HCT116 (cell line): ENCODE data around the gene ELK4. TPM values are rescaled to one million over a fixed set of nuclear protein-coding genes. Genes with fewer than 3 reads are reported as not detected.
"Not testable (repeated sequence)": the region's sequence is repeated elsewhere in the genome, so short reads cannot be mapped to it uniquely, and the experiment has no call there.

ENCODE experiments used
- ATAC-seq: fragments of 200-7000 bp; cut with Tn5 transposase; 2 replicates; pipeline ENCODE4 v1.9.1; 2020; ENCODE audit warnings: mild to moderate bottlenecking, moderate library complexity
- BruUV-seq: library from RNA; stranded (reverse); fragments of 400-500 nt; replicated peaks from 2 replicates; lab custom pipeline; 2021; lab: Mats Ljungman, UMichigan
- CTCF ChIA-PET: fragments of 300-600 bp; sonication (Branson Sonifier 250); formaldehyde crosslinking; loops from one replicate; lab custom pipeline; 2021; ENCODE audit warnings: antibody characterized with exemption; lab: Charles Lee
- POLR2A ChIA-PET: fragments of 300-600, 350-600 bp; sonication (Branson Sonifier 250); formaldehyde crosslinking; loops from one replicate; lab custom pipeline; 2021; ENCODE audit warnings: antibody characterized with exemption; lab: Charles Lee
- RAD21 ChIA-PET, 2 experiments: fragments of 300-600 bp; sonication (Branson Sonifier 250); formaldehyde crosslinking; loops; one replicate each; lab custom pipeline; 2023; ENCODE audit warnings: low total read pairs in 2 of 2; ENCODE audit not compliant: uncharacterized antibody in 2 of 2, unreplicated experiment in 2 of 2, low non-redundant PET in 1 of 2; lab: Charles Lee
- DNase-seq: peaks from one replicate; pipeline ENCODE4 v3.0.0-alpha.2; 2010; ENCODE audit warnings: low read depth, low spot score
- H2AFZ ChIP-seq: fragments of 200-600 bp; shearing (Covaris generic), sonication (generic); 2 replicates; pipeline ENCODE4 v1.6.1; 2017; ENCODE audit warnings: low read depth, mixed run types, mixed read lengths, antibody characterized with exemption, low read length; ENCODE audit not compliant: poor library complexity, severe bottlenecking
- H3K27ac ChIP-seq: 2 replicates; pipeline ENCODE4 v1.5.1; 2012; ENCODE audit warnings: low read depth, low read length
- H3K27me3 ChIP-seq: fragments of 200-600 bp; sonication (generic); 2 replicates; pipeline ENCODE4 v1.6.1; 2016; ENCODE audit warnings: mixed run types, low read length, mixed read lengths; ENCODE audit not compliant: insufficient read depth
- H3K36me3 ChIP-seq, 2 experiments: fragments of 200-500 bp in 1 of 2; fragments of 200-600 bp in 1 of 2; sonication (Bioruptor generic) in 1 of 2; sonication (generic) in 1 of 2; 2 replicates each; pipeline versions ENCODE4 v1.5.1 to v1.6.1; 2014 to 2016; ENCODE audit warnings: low read length in 2 of 2, inconsistent platforms in 1 of 2, mixed read lengths in 1 of 2, mixed run types in 1 of 2; ENCODE audit not compliant: insufficient read depth in 2 of 2, control insufficient read depth in 1 of 2
- H3K4me1 ChIP-seq, 2 experiments: fragments of 200-600 bp in 1 of 2; sonication (generic) in 1 of 2; 2 replicates each; pipeline versions ENCODE4 v1.5.1 to v1.6.1; 2012 to 2017; ENCODE audit warnings: low read length in 2 of 2, inconsistent platforms in 1 of 2, mild to moderate bottlenecking in 1 of 2, mixed read lengths in 1 of 2, mixed run types in 1 of 2, moderate library complexity in 1 of 2; ENCODE audit not compliant: insufficient read depth in 2 of 2, control insufficient read depth in 1 of 2
- H3K4me2 ChIP-seq: fragments of 200-600 bp; sonication (generic); 2 replicates; pipeline ENCODE4 v1.6.1; 2017; ENCODE audit warnings: mixed run types, low read length, mixed read lengths
- H3K4me3 ChIP-seq, 2 experiments: fragments of 200-600 bp in 1 of 2; sonication (generic) in 1 of 2; replicated peaks in 1 of 2; 2 replicates each; pipeline ENCODE4 v1.5.1; 2011 to 2016; ENCODE audit warnings: low read length in 2 of 2, control low read depth in 1 of 2, low read depth in 1 of 2, mild to moderate bottlenecking in 1 of 2, mixed read lengths in 1 of 2, mixed run types in 1 of 2
- H3K79me2 ChIP-seq: fragments of 200-600 bp; sonication (generic); 2 replicates; pipeline ENCODE4 v1.6.1; 2017; ENCODE audit warnings: mild to moderate bottlenecking, mixed run types, low read length, moderate library complexity, mixed read lengths; ENCODE audit not compliant: insufficient read depth
- H3K9ac ChIP-seq: fragments of 200-600 bp; sonication (generic); 2 replicates; pipeline ENCODE4 v1.6.1; 2016; ENCODE audit warnings: low read length, mixed read lengths
- H3K9me2 ChIP-seq: fragments of 200-600 bp; sonication (generic), shearing (Covaris generic); 2 replicates; pipeline ENCODE4 v1.6.1; 2017; ENCODE audit warnings: mixed run types, mild to moderate bottlenecking, moderate library complexity; ENCODE audit not compliant: insufficient read depth
- H3K9me3 ChIP-seq, 2 experiments: fragments of 200-500 bp in 1 of 2; fragments of 200-600 bp in 1 of 2; sonication (Bioruptor generic) in 1 of 2; sonication (generic) in 1 of 2; 2 replicates each; pipeline ENCODE4 v1.6.1; 2014 to 2017; ENCODE audit warnings: low read length in 2 of 2, mixed read lengths in 2 of 2, inconsistent platforms in 1 of 2, low read depth in 1 of 2, mild to moderate bottlenecking in 1 of 2, mixed run types in 1 of 2, moderate library complexity in 1 of 2; ENCODE audit not compliant: control insufficient read depth in 1 of 2, insufficient read depth in 1 of 2
- H4K20me1 ChIP-seq: fragments of 200-600 bp; sonication (generic), shearing (Covaris generic); 2 replicates; pipeline ENCODE4 v1.6.1; 2017; ENCODE audit warnings: mixed run types, mild to moderate bottlenecking, moderate library complexity; ENCODE audit not compliant: insufficient read depth
- CBX3 ChIP-seq: IDR thresholded peaks from 2 replicates; pipeline ENCODE4 v1.6.1; 2012; ENCODE audit warnings: low read depth
- EGR1 ChIP-seq: IDR thresholded peaks from 2 replicates; pipeline ENCODE4 v1.6.1; 2012; ENCODE audit warnings: low read depth
- EZH2 ChIP-seq: fragments of 200-600 bp; sonication (generic); IDR thresholded peaks from 2 replicates; pipeline ENCODE4 v1.6.1; 2017; ENCODE audit warnings: antibody characterized with exemption, mixed run types
- JUND ChIP-seq: IDR thresholded peaks from 2 replicates; pipeline ENCODE4 v1.6.1; 2012
- POLR2A ChIP-seq: IDR thresholded peaks from 2 replicates; pipeline ENCODE4 v1.7.0; 2011; ENCODE audit warnings: borderline replicate concordance; ENCODE audit not compliant: insufficient read depth, insufficient read length; ENCODE audit errors: extremely low read depth
- RAD21 ChIP-seq: IDR thresholded peaks from 2 replicates; pipeline ENCODE4 v1.6.1; 2012; ENCODE audit warnings: low read depth, mild to moderate bottlenecking
- SRF ChIP-seq: IDR thresholded peaks from 2 replicates; pipeline ENCODE4 v1.6.1; 2012; ENCODE audit warnings: low read depth
- YY1 ChIP-seq: IDR thresholded peaks from 2 replicates; pipeline ENCODE4 v1.6.1; 2011; ENCODE audit warnings: low read length, low read depth, moderate library complexity, mild to moderate bottlenecking; ENCODE audit not compliant: insufficient replicate concordance; ENCODE audit errors: extremely low read depth
- ZNF274 ChIP-seq: fragments of 200-500 bp; sonication (Bioruptor generic); IDR thresholded peaks from 2 replicates; pipeline ENCODE4 v1.6.1; 2014; ENCODE audit warnings: mild to moderate bottlenecking, low read depth, low read length, inconsistent platforms
- intact Hi-C: fragments of 100-400 bp; cut with micrococcal nuclease; formaldehyde crosslinking; loops from 2 replicates; pipeline ENCODE4 v1.10.0; 2022
- total RNA-seq: library from RNA; stranded (reverse); gene quantifications from one replicate; pipeline ENCODE4 v1.2.1, GENCODE V29; 2021; ENCODE audit not compliant: unreplicated experiment
- TF ChIP-seq, protein P1 (sequence below), 3 experiments: fragments of 200-600 bp in 1 of 3; sonication (generic) in 1 of 3; IDR thresholded peaks in 2 of 3; conservative IDR thresholded peaks in 1 of 3; 2 replicates each; pipeline ENCODE4 v1.5.1; 2012 to 2017; ENCODE audit warnings: low read depth in 2 of 3, low read length in 2 of 3, antibody characterized with exemption in 1 of 3, borderline replicate concordance in 1 of 3, control low read depth in 1 of 3, mild to moderate bottlenecking in 1 of 3, mixed read lengths in 1 of 3, mixed run types in 1 of 3, moderate library complexity in 1 of 3; ENCODE audit not compliant: insufficient read depth in 1 of 3
- TF ChIP-seq, protein P2 (sequence below): IDR thresholded peaks from 2 replicates; pipeline ENCODE4 v1.6.1; 2012
- TF ChIP-seq, protein P3 (sequence below): IDR thresholded peaks from 2 replicates; pipeline ENCODE4 v1.6.1; 2011; ENCODE audit warnings: mild to moderate bottlenecking, low read length, moderate library complexity; ENCODE audit not compliant: insufficient replicate concordance; ENCODE audit errors: extremely low read depth

Gene ELK4
- total RNA-seq, 1 experiment from 2014 or later = 46.2 TPM

GRCh38 chr1:205637854-205638468 lies 6.2 kb upstream of the ELK4 start (continued):
- TF ChIP-seq, protein P1, sequence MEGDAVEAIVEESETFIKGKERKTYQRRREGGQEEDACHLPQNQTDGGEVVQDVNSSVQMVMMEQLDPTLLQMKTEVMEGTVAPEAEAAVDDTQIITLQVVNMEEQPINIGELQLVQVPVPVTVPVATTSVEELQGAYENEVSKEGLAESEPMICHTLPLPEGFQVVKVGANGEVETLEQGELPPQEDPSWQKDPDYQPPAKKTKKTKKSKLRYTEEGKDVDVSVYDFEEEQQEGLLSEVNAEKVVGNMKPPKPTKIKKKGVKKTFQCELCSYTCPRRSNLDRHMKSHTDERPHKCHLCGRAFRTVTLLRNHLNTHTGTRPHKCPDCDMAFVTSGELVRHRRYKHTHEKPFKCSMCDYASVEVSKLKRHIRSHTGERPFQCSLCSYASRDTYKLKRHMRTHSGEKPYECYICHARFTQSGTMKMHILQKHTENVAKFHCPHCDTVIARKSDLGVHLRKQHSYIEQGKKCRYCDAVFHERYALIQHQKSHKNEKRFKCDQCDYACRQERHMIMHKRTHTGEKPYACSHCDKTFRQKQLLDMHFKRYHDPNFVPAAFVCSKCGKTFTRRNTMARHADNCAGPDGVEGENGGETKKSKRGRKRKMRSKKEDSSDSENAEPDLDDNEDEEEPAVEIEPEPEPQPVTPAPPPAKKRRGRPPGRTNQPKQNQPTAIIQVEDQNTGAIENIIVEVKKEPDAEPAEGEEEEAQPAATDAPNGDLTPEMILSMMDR (IDR thresholded peaks at IDR 0.05 in 2 of 3, conservative IDR thresholded peaks at IDR 0.05 in 1 of 3; ENCODE audit: borderline replicate concordance in 1 of 3, insufficient read depth in 1 of 3, low read depth in 2 of 3, low read length in 2 of 3) = no peak
- TF ChIP-seq, protein P2, sequence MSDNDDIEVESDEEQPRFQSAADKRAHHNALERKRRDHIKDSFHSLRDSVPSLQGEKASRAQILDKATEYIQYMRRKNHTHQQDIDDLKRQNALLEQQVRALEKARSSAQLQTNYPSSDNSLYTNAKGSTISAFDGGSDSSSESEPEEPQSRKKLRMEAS = no peak
- TF ChIP-seq SRF = no peak

DNA sequence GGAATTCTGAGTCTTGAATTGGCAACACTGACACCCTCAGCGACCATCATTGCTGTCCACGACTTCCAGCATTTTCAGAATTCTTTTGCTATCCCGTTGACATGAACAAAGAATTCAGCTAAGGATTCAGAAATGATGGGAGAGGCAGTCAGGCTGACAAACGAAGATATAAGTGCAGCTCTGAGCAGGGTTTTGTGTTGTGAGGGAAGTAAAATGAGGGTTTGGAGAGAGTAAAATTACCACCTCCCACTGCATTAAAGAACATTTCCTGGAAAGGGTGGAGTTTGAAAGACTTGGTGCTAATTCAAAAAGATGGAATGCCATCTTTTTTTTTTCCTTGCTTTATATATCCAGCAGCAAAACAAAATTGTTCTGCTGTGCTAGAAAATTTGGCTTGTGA lies 4.9 kb upstream of the ELK4 start:
- no peaks in the 10 kb centered on the region for H3K9me2 ChIP-seq
- no peak overlapping the region for H3K4me3 ChIP-seq
- no peak for ATAC-seq
- no peaks in the 10 kb centered on the region for H3K36me3 ChIP-seq
- H3K4me1 ChIP-seq = peaks cover 5 to 7% of the 10 kb centered on the region in 2 experiments; a peak in 3 of 4 replicates
- H2AFZ ChIP-seq = no peak overlapping the region
- no peaks in the 10 kb centered on the region for H4K20me1 ChIP-seq
- H3K79me2 ChIP-seq = no peaks in the 10 kb centered on the region
- H3K27ac ChIP-seq = no peak overlapping the region
- POLR2A ChIA-PET = no interaction called here
- CTCF ChIA-PET = no interaction called here
- no peak overlapping the region for H3K4me2 ChIP-seq
- no peaks in the 10 kb centered on the region for H3K27me3 ChIP-seq
- RAD21 ChIA-PET = interaction anchor here in 1 of 2 experiments (0.6 kb wide), 1 partner anchor 18 kb away, joined by 3 read pairs; no protein-coding TSS in a partner anchor
- H3K9me3 ChIP-seq = no peaks in the 10 kb centered on the region
- intact Hi-C loops = loop anchor here (10.0 kb wide), 1 partner anchor 362 kb away; no protein-coding TSS in a partner anchor
- BruUV-seq = no TSS peak
- TF ChIP-seq CBX3 (no peak), YY1 (no peak), JUND (no peak), ZNF274 (no peak), RAD21 (no peak), EGR1 (no peak), EZH2 (no peak), POLR2A (no peak)
- TF ChIP-seq, protein P3, sequence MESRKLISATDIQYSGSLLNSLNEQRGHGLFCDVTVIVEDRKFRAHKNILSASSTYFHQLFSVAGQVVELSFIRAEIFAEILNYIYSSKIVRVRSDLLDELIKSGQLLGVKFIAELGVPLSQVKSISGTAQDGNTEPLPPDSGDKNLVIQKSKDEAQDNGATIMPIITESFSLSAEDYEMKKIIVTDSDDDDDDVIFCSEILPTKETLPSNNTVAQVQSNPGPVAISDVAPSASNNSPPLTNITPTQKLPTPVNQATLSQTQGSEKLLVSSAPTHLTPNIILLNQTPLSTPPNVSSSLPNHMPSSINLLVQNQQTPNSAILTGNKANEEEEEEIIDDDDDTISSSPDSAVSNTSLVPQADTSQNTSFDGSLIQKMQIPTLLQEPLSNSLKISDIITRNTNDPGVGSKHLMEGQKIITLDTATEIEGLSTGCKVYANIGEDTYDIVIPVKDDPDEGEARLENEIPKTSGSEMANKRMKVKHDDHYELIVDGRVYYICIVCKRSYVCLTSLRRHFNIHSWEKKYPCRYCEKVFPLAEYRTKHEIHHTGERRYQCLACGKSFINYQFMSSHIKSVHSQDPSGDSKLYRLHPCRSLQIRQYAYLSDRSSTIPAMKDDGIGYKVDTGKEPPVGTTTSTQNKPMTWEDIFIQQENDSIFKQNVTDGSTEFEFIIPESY = no peak
- no peak overlapping the region for H3K9ac ChIP-seq
- no peak for DNase-seq

DNA sequence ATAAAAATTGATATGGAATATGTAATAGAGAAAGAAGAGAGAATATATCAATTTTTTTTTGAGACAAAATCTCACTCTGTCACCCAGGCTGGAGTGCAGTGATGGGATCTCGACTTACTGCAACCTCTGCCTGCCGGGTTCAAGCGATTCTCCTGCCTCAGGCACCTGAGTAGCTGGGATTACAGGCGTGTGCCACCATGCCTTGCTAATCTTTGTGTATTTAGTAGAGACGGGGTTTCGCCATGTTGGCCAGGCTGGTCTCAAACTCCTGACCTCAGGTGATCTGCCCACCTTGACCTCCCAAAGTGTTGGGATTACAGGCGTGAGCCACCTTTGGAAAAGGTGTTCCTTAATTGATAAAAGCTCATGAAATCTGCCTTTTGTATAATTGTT lies 4.3 kb upstream of the ELK4 start:
- H3K4me2 ChIP-seq, H3K4me1 ChIP-seq, H3K9me3 ChIP-seq, H3K27me3 ChIP-seq, H3K79me2 ChIP-seq, H3K36me3 ChIP-seq, DNase-seq, POLR2A ChIA-PET, H4K20me1 ChIP-seq, H3K27ac ChIP-seq, H3K9me2 ChIP-seq, BruUV-seq, H3K9ac ChIP-seq, H2AFZ ChIP-seq, ATAC-seq, H3K4me3 ChIP-seq: not testable (repeated sequence)
- intact Hi-C loops = loop anchor here (10.0 kb wide), 1 partner anchor 361 kb away; no protein-coding TSS in a partner anchor
- ChIA-PET CTCF (interaction anchor here (0.7 kb wide), 1 partner anchor 8 kb away, joined by 3 read pairs; no protein-coding TSS in a partner anchor), RAD21 (interaction anchor here in 1 of 2 experiments (0.6 kb wide), 1 partner anchor 18 kb away, joined by 3 read pairs; no protein-coding TSS in a partner anchor)
